HPDE6-E6E7 (cell line): ENCODE results near the gene TSKS.
A peak's percentile ranks its signal among the peaks of the same experiment; 100 is the strongest.

Experiments used
- DNase-seq: peaks from one replicate; pipeline ENCODE4 v3.0.0; 2011; ENCODE audit warnings: missing footprints; ENCODE audit errors: extremely low spot score

TSKS gene

GRCh38 chr19:49763230-49763629 lies at the start of gene TSKS:
TSKS (minus strand) TSS chr19:49763306; CDS start chr19:49763247, 59 bp downstream.
- DNase-seq = no peak

GRCh38 chr19:49812452-49812996 lies 49.4 kb upstream of the TSKS start:
- DNase-seq = no peak

- no peak for DNase-seq
Observed at GRCh38 chr19:49811328-49811727, 48.2 kb upstream of the TSKS start.

- DNase-seq = no peak
Observed at GRCh38 chr19:49809941-49810389, 46.9 kb upstream of the TSKS start.

- DNase-seq = no peak
Observed at GRCh38 chr19:49809160-49809940, 46.2 kb upstream of the TSKS start.

- peak; percentile 74 for DNase-seq
Observed at GRCh38 chr19:49808711-49809159, 45.6 kb upstream of the TSKS start.

GRCh38 chr19:49807904-49808675 lies 45.0 kb upstream of the TSKS start:
- DNase-seq = no peak

GRCh38 chr19:49807058-49807903 lies 44.2 kb upstream of the TSKS start:
- DNase-seq = no peak

GRCh38 chr19:49806620-49806959 lies 43.5 kb upstream of the TSKS start:
- no peak for DNase-seq

- DNase-seq = no peak
Observed at GRCh38 chr19:49805822-49806619, 42.9 kb upstream of the TSKS start.

- no peak for DNase-seq
Observed at GRCh38 chr19:49803529-49803856, 40.4 kb upstream of the TSKS start.

- no peak for DNase-seq
Observed at GRCh38 chr19:49802836-49803528, 39.9 kb upstream of the TSKS start.

GRCh38 chr19:49801966-49802661 lies 39.0 kb upstream of the TSKS start:
- no peak for DNase-seq

- DNase-seq = no peak
Observed at GRCh38 chr19:49801401-49801888, 38.3 kb upstream of the TSKS start.

GRCh38 chr19:49800771-49801170 lies 37.7 kb upstream of the TSKS start:
- no peak for DNase-seq

- no peak for DNase-seq
Observed at GRCh38 chr19:49799798-49800376, 36.8 kb upstream of the TSKS start.

GRCh38 chr19:49799271-49799797 lies 36.2 kb upstream of the TSKS start:
- no peak for DNase-seq

GRCh38 chr19:49798574-49798973 lies 35.5 kb upstream of the TSKS start:
- no peak for DNase-seq

GRCh38 chr19:49795615-49796014 lies 32.5 kb upstream of the TSKS start:
- no peak for DNase-seq
